Measurements from ENCODE around the gene E2F3.

E2F3 gene

GRCh38 chr6:20483887-20484497, 82.3 kb downstream of the E2F3 start:
- ChIA-PET CTCF (interaction anchor here (0.7 to 1.2 kb wide), 2 partner anchors 8 to 80 kb away, joined by 3 read pairs; no protein-coding TSS in a partner anchor), POLR2A (no interaction called here)
- DNase-seq (ENCODE audit: extremely low spot score) = no peak
- TF ChIP-seq CTCF (IDR thresholded peaks at IDR 0.05; ENCODE audit: control extremely low read depth, extremely low read depth, low read depth, missing control alignments) = no peak

- ChIA-PET POLR2A (no interaction called here), CTCF (no interaction called here)
- TF ChIP-seq CTCF (IDR thresholded peaks at IDR 0.05; ENCODE audit: control extremely low read depth, extremely low read depth, low read depth, missing control alignments) = no peak
- no peak for DNase-seq (ENCODE audit: extremely low spot score)
Observed at GRCh38 chr6:20486641-20487040, 85.0 kb downstream of the E2F3 start.

- no peak for DNase-seq (ENCODE audit: extremely low spot score)
- ChIA-PET CTCF (no interaction called here), POLR2A (no interaction called here)
- no peak for TF ChIP-seq CTCF (IDR thresholded peaks at IDR 0.05; ENCODE audit: control extremely low read depth, extremely low read depth, low read depth, missing control alignments)
Observed at GRCh38 chr6:20487669-20488375, 86.1 kb downstream of the E2F3 start.

GRCh38 chr6:20490591-20490990, 88.9 kb downstream of the E2F3 start:
- no peak for DNase-seq (ENCODE audit: extremely low spot score)
- ChIA-PET CTCF (interaction anchor here (1.1 kb wide), 1 partner anchor 15 kb away, joined by 5 read pairs; no protein-coding TSS in a partner anchor), POLR2A (no interaction called here)
- TF ChIP-seq CTCF (IDR thresholded peaks at IDR 0.05; ENCODE audit: control extremely low read depth, extremely low read depth, low read depth, missing control alignments) = no peak

- no peak for DNase-seq (ENCODE audit: extremely low spot score)
- ChIA-PET CTCF (interaction anchor here (1.0 kb wide), 1 partner anchor 14 kb away, joined by 3 read pairs; no protein-coding TSS in a partner anchor), POLR2A (no interaction called here)
- TF ChIP-seq CTCF (IDR thresholded peaks at IDR 0.05; ENCODE audit: control extremely low read depth, extremely low read depth, low read depth, missing control alignments) = no peak
Observed at GRCh38 chr6:20492099-20492498, 90.4 kb downstream of the E2F3 start.

GRCh38 chr6:20497216-20498040, 95.7 kb downstream of the E2F3 start:
- no peak for TF ChIP-seq CTCF (IDR thresholded peaks at IDR 0.05; ENCODE audit: control extremely low read depth, extremely low read depth, low read depth, missing control alignments)
- CTCF ChIA-PET = no interaction called here
- POLR2A ChIA-PET = no interaction called here
- DNase-seq (ENCODE audit: extremely low spot score) = no peak

Data from GM10248 (cell line).